GM18517 (cell line): Measurements from ENCODE around the gene BHLHA9.
"Not testable (repeated sequence)": the region's sequence is repeated elsewhere in the genome, so short reads cannot be mapped to it uniquely, and the experiment has no call there.

Source experiments
- ATAC-seq: cut with Tn5 transposase; IDR thresholded peaks from one replicate; pipeline ENCODE4 v1.9.1; 2021; ENCODE audit warnings: mild to moderate bottlenecking, moderate library complexity; ENCODE audit not compliant: unreplicated experiment

Gene BHLHA9

GRCh38 chr17:1298606-1299005 is 28.4 kb downstream of the BHLHA9 start:
- no peak for ATAC-seq

- ATAC-seq, result no peak
These were observed 29.5 kb downstream of the BHLHA9 start for GRCh38 chr17:1299552-1300370.

GRCh38 chr17:1300371-1300905 is 30.2 kb downstream of the BHLHA9 start:
- no peak for ATAC-seq

- no peak for ATAC-seq
These were observed 31.3 kb downstream of the BHLHA9 start for GRCh38 chr17:1301546-1301945.

- no peak for ATAC-seq
These were observed 32.5 kb downstream of the BHLHA9 start for GRCh38 chr17:1302761-1303160.

- no peak for ATAC-seq
These were observed 34.3 kb downstream of the BHLHA9 start for GRCh38 chr17:1304522-1304921.

- ATAC-seq, result no peak
These were observed 34.8 kb downstream of the BHLHA9 start for GRCh38 chr17:1304962-1305563.

GRCh38 chr17:1307829-1308228 is 37.6 kb downstream of the BHLHA9 start:
- ATAC-seq, result not testable (repeated sequence)

GRCh38 chr17:1312261-1312870 is 42.1 kb downstream of the BHLHA9 start:
- ATAC-seq, result no peak

GRCh38 chr17:1313270-1314005 is 43.2 kb downstream of the BHLHA9 start:
- ATAC-seq, result no peak

- no peak for ATAC-seq
These were observed 45.2 kb downstream of the BHLHA9 start for GRCh38 chr17:1315409-1315808.

GRCh38 chr17:1315891-1316403 is 45.7 kb downstream of the BHLHA9 start:
- ATAC-seq, result no peak
